ENCODE results near the gene ARSA.
"Not testable (repeated sequence)": the region's sequence is repeated elsewhere in the genome, so short reads cannot be mapped to it uniquely, and the experiment has no call there.

The ARSA gene

DNA sequence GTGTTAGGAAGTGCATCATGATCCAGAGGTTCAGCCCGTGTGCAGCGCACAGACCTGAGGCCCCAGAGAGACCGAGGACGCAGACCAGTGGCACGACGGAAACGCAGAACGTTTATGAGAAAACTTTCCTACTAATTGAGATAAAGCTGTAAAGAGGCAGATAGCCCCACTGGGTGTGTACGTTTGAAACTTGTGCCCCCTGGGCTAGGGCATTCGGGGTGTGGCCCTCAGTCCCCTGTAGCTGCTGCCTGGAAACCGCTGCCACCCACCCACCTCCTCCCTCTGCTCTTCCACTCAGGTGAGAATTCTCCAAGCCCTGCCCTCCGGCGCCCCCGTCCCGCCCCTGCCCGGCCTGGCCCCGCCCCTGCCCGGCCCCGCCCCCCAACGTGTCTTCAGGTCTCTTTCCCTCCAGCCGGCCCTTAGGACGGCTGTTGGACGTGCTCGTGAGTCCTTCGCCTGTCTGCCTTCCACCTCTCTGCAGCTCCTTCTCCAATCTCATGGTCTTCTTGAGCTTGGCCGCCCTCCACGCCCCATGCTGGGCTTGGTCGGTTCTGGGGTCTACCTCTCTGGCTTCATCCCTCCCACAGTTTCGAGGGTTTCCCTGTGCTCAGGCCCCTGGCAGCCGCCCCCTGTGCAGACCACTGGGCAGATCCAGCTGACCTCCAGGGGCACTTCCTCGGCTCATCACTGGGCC is 15.3 kb downstream of the ARSA start:
- TF ChIP-seq YY1 (IDR thresholded peaks at IDR 0.05; ENCODE audit: insufficient read depth, insufficient read length) (no peak), SUZ12 (IDR thresholded peaks at IDR 0.05; ENCODE audit: extremely low read depth, insufficient read depth, insufficient read length) (no peak)
- Histone ChIP-seq H3K27me3 (ENCODE audit: insufficient read depth, insufficient read length) (peaks cover 5% of the 10 kb centered on the region), H3K4me3 (ENCODE audit: insufficient read length, low read depth) (no peak overlapping the region), H3K9me3 (ENCODE audit: insufficient read depth, low read length) (no peaks in the 10 kb centered on the region), H3K4me1 (ENCODE audit: insufficient read depth, insufficient read length) (peaks cover 9% of the 10 kb centered on the region), H3K36me3 (ENCODE audit: insufficient read depth, insufficient read length, low read length) (no peaks in the 10 kb centered on the region), H3K9ac (ENCODE audit: insufficient read length, low read depth) (no peak overlapping the region)
- no peak for DNase-seq (ENCODE audit: low read depth, low spot score)

DNA sequence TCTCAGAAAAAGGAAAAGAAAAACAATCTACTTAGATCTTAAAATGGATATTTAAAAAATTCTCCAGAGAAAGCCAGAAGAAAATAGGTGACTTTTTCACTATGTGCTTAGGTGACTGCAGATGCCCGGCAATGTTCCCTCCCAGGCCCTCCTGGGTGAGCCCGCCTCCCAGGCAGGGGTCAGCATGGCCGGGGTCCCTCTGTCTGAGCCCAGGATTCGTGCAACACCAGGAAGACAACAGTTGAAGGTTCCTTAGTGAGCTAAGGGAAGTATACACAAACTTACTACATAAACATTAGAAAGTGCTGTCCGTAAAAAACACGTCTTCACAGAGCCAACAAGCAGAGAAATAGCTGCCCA is 15.8 kb downstream of the ARSA start:
- H3K9ac ChIP-seq (ENCODE audit: insufficient read length, low read depth), result no peak overlapping the region
- TF ChIP-seq ZNF274 (IDR thresholded peaks at IDR 0.05; ENCODE audit: low read depth, low read length) (no peak), YY1 (IDR thresholded peaks at IDR 0.05; ENCODE audit: insufficient read depth, insufficient read length) (no peak), SUZ12 (IDR thresholded peaks at IDR 0.05; ENCODE audit: extremely low read depth, insufficient read depth, insufficient read length) (no peak)
- H3K4me1 ChIP-seq (ENCODE audit: insufficient read depth, insufficient read length), result peaks cover 9% of the 10 kb centered on the region
- DNase-seq (ENCODE audit: low read depth, low spot score), result no peak
- H3K36me3 ChIP-seq (ENCODE audit: insufficient read depth, insufficient read length, low read length), result no peaks in the 10 kb centered on the region
- H3K9me3 ChIP-seq (ENCODE audit: insufficient read depth, low read length), result no peaks in the 10 kb centered on the region
- H3K27me3 ChIP-seq (ENCODE audit: insufficient read depth, insufficient read length), result peaks cover 5% of the 10 kb centered on the region
- no peak overlapping the region for H3K4me3 ChIP-seq (ENCODE audit: insufficient read length, low read depth)

DNA sequence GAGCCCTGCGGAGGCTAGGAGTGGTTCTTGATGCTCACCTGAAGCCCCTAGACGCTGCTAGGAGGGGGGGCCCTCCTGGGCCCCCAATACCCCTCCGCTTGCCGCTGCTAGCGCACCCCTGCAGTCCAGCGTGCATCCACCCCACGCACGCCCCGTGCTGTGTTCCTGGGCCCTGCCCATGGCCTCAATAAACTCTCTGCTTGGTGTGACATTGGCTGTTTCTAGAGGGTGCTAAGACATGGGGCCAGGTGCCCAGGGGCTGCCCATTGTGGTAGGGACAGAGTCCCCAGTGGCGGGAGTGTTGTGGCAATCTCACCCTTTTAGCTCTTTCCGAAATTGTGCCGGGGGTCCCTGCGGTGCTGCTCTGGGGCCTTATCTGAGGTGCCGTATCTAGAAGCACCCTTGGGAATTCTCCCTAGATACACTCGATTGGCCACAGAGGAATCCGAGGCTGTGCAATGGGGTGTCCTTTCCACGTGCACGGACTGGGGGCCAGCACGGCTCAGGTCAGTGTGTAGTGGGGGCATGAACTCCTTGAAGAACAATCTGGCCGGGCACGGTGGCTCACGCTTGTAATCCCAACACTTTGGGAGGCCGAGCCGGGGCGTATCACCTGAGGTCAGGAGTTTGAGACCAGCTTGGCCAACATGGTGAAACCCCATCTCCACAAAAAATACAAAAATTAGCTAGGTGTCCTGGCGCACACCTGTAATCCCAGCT is 16.5 kb downstream of the ARSA start:
- H3K9ac ChIP-seq (ENCODE audit: insufficient read length, low read depth), result no peak overlapping the region
- no peak for TF ChIP-seq YY1 (IDR thresholded peaks at IDR 0.05; ENCODE audit: insufficient read depth, insufficient read length)
- no peak for TF ChIP-seq SUZ12 (IDR thresholded peaks at IDR 0.05; ENCODE audit: extremely low read depth, insufficient read depth, insufficient read length)
- TF ChIP-seq ZNF274 (IDR thresholded peaks at IDR 0.05; ENCODE audit: low read depth, low read length), result no peak
- no peak overlapping the region for H3K4me3 ChIP-seq (ENCODE audit: insufficient read length, low read depth)
- H3K4me1 ChIP-seq (ENCODE audit: insufficient read depth, insufficient read length), result peaks cover 9% of the 10 kb centered on the region
- H3K9me3 ChIP-seq (ENCODE audit: insufficient read depth, low read length), result no peaks in the 10 kb centered on the region
- peaks cover 5% of the 10 kb centered on the region for H3K27me3 ChIP-seq (ENCODE audit: insufficient read depth, insufficient read length)
- no peaks in the 10 kb centered on the region for H3K36me3 ChIP-seq (ENCODE audit: insufficient read depth, insufficient read length, low read length)
- DNase-seq (ENCODE audit: low read depth, low spot score), result no peak

DNA sequence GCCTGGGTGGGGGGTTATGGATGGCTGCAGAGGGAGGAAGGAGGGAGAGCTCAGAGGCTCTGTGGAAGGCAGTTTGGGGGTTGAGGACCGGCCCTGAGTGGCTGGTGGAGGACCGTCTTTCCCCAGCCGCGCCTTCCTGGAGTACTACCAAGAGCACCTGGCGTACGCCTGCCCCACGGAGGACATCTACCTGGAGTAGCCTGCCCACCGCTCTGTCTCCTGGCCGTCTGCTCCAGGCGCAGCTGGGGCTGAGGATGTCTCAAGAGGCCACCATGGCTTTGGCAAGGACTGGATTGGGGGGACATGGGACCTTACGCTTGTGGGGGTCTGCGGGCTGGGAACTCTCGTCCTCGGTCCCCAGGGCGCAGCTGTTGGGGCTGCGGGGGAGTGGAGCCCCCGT is 17.4 kb downstream of the ARSA start:
- DNase-seq (ENCODE audit: low read depth, low spot score), result no peak
- Histone ChIP-seq H3K27me3 (ENCODE audit: insufficient read depth, insufficient read length) (peaks cover 5% of the 10 kb centered on the region), H3K9ac (ENCODE audit: insufficient read length, low read depth) (no peak overlapping the region), H3K36me3 (ENCODE audit: insufficient read depth, insufficient read length, low read length) (peaks cover 7% of the 10 kb centered on the region), H3K4me1 (ENCODE audit: insufficient read depth, insufficient read length) (peaks cover 9% of the 10 kb centered on the region), H3K4me3 (ENCODE audit: insufficient read length, low read depth) (no peak overlapping the region), H3K9me3 (ENCODE audit: insufficient read depth, low read length) (no peaks in the 10 kb centered on the region)
- TF ChIP-seq YY1 (IDR thresholded peaks at IDR 0.05; ENCODE audit: insufficient read depth, insufficient read length) (no peak), SUZ12 (IDR thresholded peaks at IDR 0.05; ENCODE audit: extremely low read depth, insufficient read depth, insufficient read length) (no peak), ZNF274 (IDR thresholded peaks at IDR 0.05; ENCODE audit: low read depth, low read length) (no peak)

DNA sequence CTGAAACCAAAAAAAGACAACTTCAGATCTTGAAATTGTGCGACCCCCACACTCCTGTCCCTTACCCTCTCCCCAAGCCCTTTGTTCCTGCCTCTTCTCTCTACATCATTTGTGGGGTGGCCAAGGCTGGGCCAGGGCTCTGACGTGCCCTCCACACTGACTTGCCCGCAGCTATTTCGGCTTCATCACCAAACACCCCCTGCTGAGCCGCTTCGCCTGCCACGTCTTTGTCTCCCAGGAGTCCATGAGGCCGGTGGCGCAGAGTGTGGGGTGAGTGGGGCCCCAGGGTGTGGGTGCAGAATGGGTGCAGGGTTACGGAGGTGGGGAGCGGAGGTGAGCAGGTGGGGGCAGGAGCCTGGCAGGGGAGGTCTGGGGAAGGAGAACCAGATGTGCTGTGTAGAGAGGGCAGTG is 17.9 kb downstream of the ARSA start:
- DNase-seq (ENCODE audit: low read depth, low spot score), result no peak
- TF ChIP-seq ZNF274 (IDR thresholded peaks at IDR 0.05; ENCODE audit: low read depth, low read length) (no peak), YY1 (IDR thresholded peaks at IDR 0.05; ENCODE audit: insufficient read depth, insufficient read length) (no peak), SUZ12 (IDR thresholded peaks at IDR 0.05; ENCODE audit: extremely low read depth, insufficient read depth, insufficient read length) (no peak)
- Histone ChIP-seq H3K27me3 (ENCODE audit: insufficient read depth, insufficient read length) (peaks cover 5% of the 10 kb centered on the region), H3K4me1 (ENCODE audit: insufficient read depth, insufficient read length) (peaks cover 9% of the 10 kb centered on the region), H3K9me3 (ENCODE audit: insufficient read depth, low read length) (no peaks in the 10 kb centered on the region), H3K4me3 (ENCODE audit: insufficient read length, low read depth) (no peak overlapping the region), H3K36me3 (ENCODE audit: insufficient read depth, insufficient read length, low read length) (peaks cover 11% of the 10 kb centered on the region), H3K9ac (ENCODE audit: insufficient read length, low read depth) (no peak overlapping the region)

DNA sequence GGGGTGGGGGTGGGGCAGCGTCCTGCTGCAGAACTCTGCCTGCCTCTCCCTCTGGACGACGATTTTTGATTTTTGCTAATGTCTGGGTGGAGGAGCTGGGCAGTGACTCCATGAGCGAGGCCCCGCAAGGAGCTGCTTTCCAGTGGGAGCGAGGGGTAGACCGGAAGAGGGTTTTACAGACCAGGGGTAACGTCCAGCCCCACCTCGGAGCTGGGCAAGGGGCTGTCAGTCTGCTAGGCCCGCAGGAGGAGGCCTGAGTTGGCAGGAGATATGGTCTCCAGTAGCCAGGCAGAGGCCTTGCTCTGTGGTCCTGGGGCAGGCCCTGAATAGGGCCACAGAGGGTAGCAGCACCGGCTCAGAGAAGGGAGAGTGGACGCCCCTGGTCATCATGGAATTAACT is 18.4 kb downstream of the ARSA start:
- TF ChIP-seq SUZ12 (IDR thresholded peaks at IDR 0.05; ENCODE audit: extremely low read depth, insufficient read depth, insufficient read length), result no peak
- no peak for TF ChIP-seq YY1 (IDR thresholded peaks at IDR 0.05; ENCODE audit: insufficient read depth, insufficient read length)
- no peak for TF ChIP-seq ZNF274 (IDR thresholded peaks at IDR 0.05; ENCODE audit: low read depth, low read length)
- DNase-seq (ENCODE audit: low read depth, low spot score), result no peak
- Histone ChIP-seq H3K27me3 (ENCODE audit: insufficient read depth, insufficient read length) (peaks cover 5% of the 10 kb centered on the region), H3K9ac (ENCODE audit: insufficient read length, low read depth) (no peak overlapping the region), H3K9me3 (ENCODE audit: insufficient read depth, low read length) (no peaks in the 10 kb centered on the region), H3K36me3 (ENCODE audit: insufficient read depth, insufficient read length, low read length) (peaks cover 15% of the 10 kb centered on the region), H3K4me3 (ENCODE audit: insufficient read length, low read depth) (no peak overlapping the region), H3K4me1 (ENCODE audit: insufficient read depth, insufficient read length) (peaks cover 9% of the 10 kb centered on the region)

DNA sequence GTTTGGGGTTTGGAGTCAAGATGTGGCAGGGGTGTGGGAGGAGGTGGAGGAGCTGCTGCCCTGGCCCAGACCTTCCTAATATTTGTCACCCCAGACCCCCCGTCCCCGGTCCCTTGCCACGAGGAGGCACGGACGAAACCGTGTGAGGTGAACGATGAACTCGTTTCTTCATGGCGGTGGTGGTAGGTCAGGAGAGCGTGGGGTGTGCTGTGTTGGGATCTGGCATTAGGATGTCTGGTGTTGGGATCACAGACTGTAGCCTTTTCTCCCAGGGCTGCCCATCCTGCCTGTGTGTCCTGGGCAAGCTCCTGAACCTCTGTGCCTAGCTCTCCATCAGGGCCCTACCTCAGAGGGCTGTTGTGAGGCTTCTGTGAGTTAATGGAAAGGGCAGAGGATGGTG is 19.0 kb downstream of the ARSA start:
- TF ChIP-seq YY1 (IDR thresholded peaks at IDR 0.05; ENCODE audit: insufficient read depth, insufficient read length), result no peak
- TF ChIP-seq SUZ12 (IDR thresholded peaks at IDR 0.05; ENCODE audit: extremely low read depth, insufficient read depth, insufficient read length), result no peak
- TF ChIP-seq ZNF274 (IDR thresholded peaks at IDR 0.05; ENCODE audit: low read depth, low read length), result no peak
- H3K9ac ChIP-seq (ENCODE audit: insufficient read length, low read depth), result no peak overlapping the region
- DNase-seq (ENCODE audit: low read depth, low spot score), result no peak
- no peaks in the 10 kb centered on the region for H3K9me3 ChIP-seq (ENCODE audit: insufficient read depth, low read length)
- peaks cover 5% of the 10 kb centered on the region for H3K27me3 ChIP-seq (ENCODE audit: insufficient read depth, insufficient read length)
- peaks cover 17% of the 10 kb centered on the region for H3K36me3 ChIP-seq (ENCODE audit: insufficient read depth, insufficient read length, low read length)
- no peak overlapping the region for H3K4me3 ChIP-seq (ENCODE audit: insufficient read length, low read depth)
- peaks cover 9% of the 10 kb centered on the region for H3K4me1 ChIP-seq (ENCODE audit: insufficient read depth, insufficient read length)

DNA sequence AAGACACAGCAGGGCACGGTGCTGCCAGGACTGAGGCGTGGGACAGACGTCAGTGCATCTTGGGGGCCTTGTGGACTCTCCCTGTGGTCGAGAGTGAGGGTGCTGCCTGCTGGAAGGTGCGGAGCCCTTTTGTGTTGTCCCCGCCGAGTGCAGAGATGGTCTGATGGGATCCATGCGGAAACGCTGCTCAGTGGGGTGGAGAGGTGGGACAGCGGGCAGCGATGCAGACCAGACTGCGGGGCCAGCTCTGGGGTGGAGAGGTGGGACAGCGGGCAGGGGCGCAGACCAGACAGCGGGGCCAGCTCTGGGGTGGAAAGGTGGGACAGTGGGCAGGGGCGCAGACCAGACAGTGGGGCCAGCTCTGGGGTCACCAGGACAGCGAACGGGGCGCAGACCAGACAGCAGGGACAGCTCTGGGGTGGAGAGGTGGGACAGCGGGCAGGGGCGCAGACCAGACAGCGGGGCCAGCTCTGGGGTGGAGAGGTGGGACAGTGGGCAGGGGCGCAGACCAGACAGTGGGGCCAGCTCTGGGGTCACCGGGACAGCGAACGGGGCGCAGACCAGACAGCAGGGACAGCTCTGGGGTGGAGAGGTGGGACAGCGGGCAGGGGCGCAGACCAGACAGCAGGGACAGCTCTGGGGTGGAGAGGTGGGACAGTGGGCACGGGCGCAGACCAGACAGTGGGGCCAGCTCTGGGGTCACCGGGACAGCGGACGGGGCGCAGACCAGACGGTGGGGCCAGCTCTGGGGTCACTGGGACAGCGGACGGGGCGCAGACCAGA is 19.7 kb downstream of the ARSA start:
- not testable (repeated sequence) for H3K27me3 ChIP-seq (ENCODE audit: insufficient read depth, insufficient read length); H3K9ac ChIP-seq (ENCODE audit: insufficient read length, low read depth); H3K4me1 ChIP-seq (ENCODE audit: insufficient read depth, insufficient read length); H3K4me3 ChIP-seq (ENCODE audit: insufficient read length, low read depth); H3K9me3 ChIP-seq (ENCODE audit: insufficient read depth, low read length); DNase-seq (ENCODE audit: low read depth, low spot score)
- H3K36me3 ChIP-seq (ENCODE audit: insufficient read depth, insufficient read length, low read length), result peaks cover 17% of the 10 kb centered on the region
